ENCODE results near the gene CARD9.

- TF ChIP-seq CTCF (conservative IDR thresholded peaks at IDR 0.05; ENCODE audit: low read length) (no peak), EZH2phosphoT487 (IDR thresholded peaks at IDR 0.05; ENCODE audit: borderline replicate concordance, low read depth, low read length) (no peak)
These were observed 10.0 kb upstream of the CARD9 start for GRCh38 chr9:136383436-136383835.

Measured in OCI-LY7 (cell line).